ENCODE results near the gene GSX1.

Gene GSX1

GRCh38 chr13:27839809-27840467 is 47.7 kb downstream of the GSX1 start (continued):
- TF ChIP-seq SETDB1 (IDR thresholded peaks at IDR 0.05; ENCODE audit: insufficient read length, low read length) (no peak), ZNF555 (tag by site-specific recombination; conservative IDR thresholded peaks at IDR 0.05) (no peak), ZIC2 (tag by site-specific recombination; IDR thresholded peaks at IDR 0.05) (no peak), GFI1B (tag by site-specific recombination; IDR thresholded peaks at IDR 0.05) (no peak), ZNF830 (tag by site-specific recombination; IDR thresholded peaks at IDR 0.05; ENCODE audit: low read depth) (no peak)

GRCh38 chr13:27842571-27842970 is 50.3 kb downstream of the GSX1 start:
- no peak for TF ChIP-seq ZNF366 (tag by site-specific recombination; conservative IDR thresholded peaks at IDR 0.05)
- no peak for TF ChIP-seq PRDM10 (tag by site-specific recombination; IDR thresholded peaks at IDR 0.05)
- no peak for TF ChIP-seq ZNF580 (tag by site-specific recombination; IDR thresholded peaks at IDR 0.05)
- no peak for TF ChIP-seq SALL2 (tag by site-specific recombination; IDR thresholded peaks at IDR 0.05; ENCODE audit: borderline replicate concordance)
- no peak for TF ChIP-seq PRDM2 (tag by site-specific recombination; IDR thresholded peaks at IDR 0.05; ENCODE audit: borderline replicate concordance)
- no peak for TF ChIP-seq ZNF16 (tag by site-specific recombination; IDR thresholded peaks at IDR 0.05; ENCODE audit: low read depth)
- TF ChIP-seq ZNF555 (tag by site-specific recombination; conservative IDR thresholded peaks at IDR 0.05): no peak
- TF ChIP-seq ZNF26 (tag by site-specific recombination; IDR thresholded peaks at IDR 0.05): no peak
- TF ChIP-seq ZNF629 (tag by site-specific recombination; IDR thresholded peaks at IDR 0.05): no peak
- POLR2A ChIA-PET: no interaction called here
- CTCF ChIA-PET: interaction anchor here (0.6 to 0.7 kb wide), 3 partner anchors 16 to 145 kb away, joined by 3 to 4 read pairs (median 3); no protein-coding TSS in a partner anchor
- Histone ChIP-seq H3K36me3 (ENCODE audit: control insufficient read depth in 2 of 2, insufficient read depth in 1 of 2, low read length in 2 of 2) (no peaks in the 10 kb centered on the region), H3K4me1 (ENCODE audit: control insufficient read depth, insufficient read depth, low read length) (0 out of 2 replicates have a peak, but pooled peaks cover 5% of the 10 kb centered on the region), H3K9me3 (ENCODE audit: control insufficient read depth, insufficient read depth, low read depth, low read length) (no peaks in the 10 kb centered on the region), H3K27ac (ENCODE audit: extremely low read depth, low read depth, low read length) (no peak overlapping the region), H3K4me3 (ENCODE audit: low read depth, low read length) (no peak overlapping the region)
